Right lobe of liver (tissue), 4 donors: ENCODE results near the gene MACROD2.

Experiments used
- POLR2A ChIP-seq: fragments of 450-650 bp; IDR thresholded peaks from one replicate; pipeline ENCODE4 v1.6.1; 2017; ENCODE audit warnings: antibody characterized with exemption, mild to moderate bottlenecking
- TF ChIP-seq, protein P1 (sequence below), 4 donors: fragments of 200-600 bp in 3 of 4; fragments of 450-650 bp in 1 of 4; IDR thresholded peaks; one replicate each; pipeline versions ENCODE4 v1.5.1 to v1.8.0; 2016 to 2022; ENCODE audit warnings: antibody characterized with exemption in 4 of 4, mild to moderate bottlenecking in 2 of 4
- donor health status: DM: no; HTN: no; CAD: no.
- donor health status: DM: no; HTN: no; CAD: no.
- donor health status: DM: no; HTN: yes; CAD: no.

DNA sequence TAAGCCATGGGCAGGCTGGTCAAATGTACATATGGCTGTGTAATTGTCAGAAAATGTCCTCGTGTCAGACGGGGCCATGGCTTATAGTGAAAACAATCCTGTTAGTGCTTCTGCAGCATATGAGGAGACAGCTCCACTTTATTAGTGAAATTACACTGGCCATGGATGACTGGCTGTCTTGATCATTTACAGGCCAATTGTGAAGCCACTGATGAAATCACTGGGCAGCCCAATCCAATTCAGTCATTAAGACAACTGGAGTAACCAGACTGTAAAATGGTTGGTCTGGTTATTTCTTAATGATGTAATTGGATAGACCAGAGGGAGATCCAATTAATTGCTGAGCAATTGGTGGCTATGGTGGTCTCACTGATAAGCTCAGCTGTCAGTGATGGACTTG lies 1828.4 kb downstream of the MACROD2 start:
- TF ChIP-seq, protein P1, sequence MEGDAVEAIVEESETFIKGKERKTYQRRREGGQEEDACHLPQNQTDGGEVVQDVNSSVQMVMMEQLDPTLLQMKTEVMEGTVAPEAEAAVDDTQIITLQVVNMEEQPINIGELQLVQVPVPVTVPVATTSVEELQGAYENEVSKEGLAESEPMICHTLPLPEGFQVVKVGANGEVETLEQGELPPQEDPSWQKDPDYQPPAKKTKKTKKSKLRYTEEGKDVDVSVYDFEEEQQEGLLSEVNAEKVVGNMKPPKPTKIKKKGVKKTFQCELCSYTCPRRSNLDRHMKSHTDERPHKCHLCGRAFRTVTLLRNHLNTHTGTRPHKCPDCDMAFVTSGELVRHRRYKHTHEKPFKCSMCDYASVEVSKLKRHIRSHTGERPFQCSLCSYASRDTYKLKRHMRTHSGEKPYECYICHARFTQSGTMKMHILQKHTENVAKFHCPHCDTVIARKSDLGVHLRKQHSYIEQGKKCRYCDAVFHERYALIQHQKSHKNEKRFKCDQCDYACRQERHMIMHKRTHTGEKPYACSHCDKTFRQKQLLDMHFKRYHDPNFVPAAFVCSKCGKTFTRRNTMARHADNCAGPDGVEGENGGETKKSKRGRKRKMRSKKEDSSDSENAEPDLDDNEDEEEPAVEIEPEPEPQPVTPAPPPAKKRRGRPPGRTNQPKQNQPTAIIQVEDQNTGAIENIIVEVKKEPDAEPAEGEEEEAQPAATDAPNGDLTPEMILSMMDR (IDR thresholded peaks at IDR 0.05), result no peak
- no peak for TF ChIP-seq POLR2A
